ENCODE measurements around the gene AKAP13. TPM values are rescaled to one million over a fixed set of nuclear protein-coding genes. Genes with fewer than 3 reads are reported as not detected.
"Not testable (repeated sequence)": the region's sequence is repeated elsewhere in the genome, so short reads cannot be mapped to it uniquely, and the experiment has no call there.

Gene AKAP13
- total RNA-seq, 1 experiment from 2014 or later: 29.1 TPM

DNA sequence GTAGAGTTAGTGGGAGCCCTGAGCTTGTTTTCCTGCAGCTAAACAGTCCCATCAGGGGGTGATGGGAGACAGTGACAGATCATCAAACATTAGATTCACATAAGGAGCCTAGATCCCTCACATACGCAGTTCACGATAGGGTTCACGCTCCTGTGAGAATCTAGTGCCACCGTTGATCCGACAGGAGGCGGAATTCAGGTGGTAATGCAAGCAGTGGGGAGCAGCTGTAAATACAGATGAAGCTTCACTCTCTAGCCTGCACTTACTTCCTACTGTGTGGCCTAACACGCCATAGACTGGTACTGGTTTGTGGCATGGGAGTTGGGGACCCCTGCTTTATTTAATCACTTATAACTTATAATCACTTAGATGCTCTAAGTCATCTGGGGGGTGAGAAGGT is 179.1 kb downstream of the AKAP13 start:
- no peak for DNase-seq (ENCODE audit: low read depth)
- in situ Hi-C loops (cut with HindIII; ENCODE audit: low pct_unique_long_range_greater_than_20kb, low sequenced_read_pairs): no loop called here

DNA sequence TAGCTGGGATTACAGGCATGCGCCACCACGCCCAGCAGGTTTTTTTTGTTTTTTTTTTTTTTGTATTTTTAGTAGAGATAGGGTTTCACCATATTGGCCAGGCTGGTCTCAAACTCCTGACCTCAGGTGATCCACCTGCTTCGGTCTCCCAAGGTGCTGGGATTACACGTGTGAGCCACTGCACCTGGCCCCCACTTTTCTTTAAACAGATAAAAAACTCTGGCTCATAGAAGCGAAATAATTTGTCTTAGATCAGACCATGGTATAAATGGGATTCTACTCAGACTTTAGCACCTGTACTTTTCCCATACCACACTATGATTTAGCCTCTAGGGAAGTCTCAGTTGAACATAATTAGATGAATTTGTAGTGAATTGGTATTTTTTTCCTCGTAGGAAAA is 182.4 kb downstream of the AKAP13 start:
- in situ Hi-C loops (cut with HindIII; ENCODE audit: low pct_unique_long_range_greater_than_20kb, low sequenced_read_pairs): no loop called here

GRCh38 chr15:85563328-85563727 is 182.9 kb downstream of the AKAP13 start:
- in situ Hi-C loops (cut with HindIII; ENCODE audit: low pct_unique_long_range_greater_than_20kb, low sequenced_read_pairs): no loop called here
- no peak for DNase-seq (ENCODE audit: low read depth)

More for the DNA sequence above, 182.4 kb downstream of the AKAP13 start:
- DNase-seq (ENCODE audit: low read depth): no peak

- in situ Hi-C loops (cut with HindIII; ENCODE audit: low pct_unique_long_range_greater_than_20kb, low sequenced_read_pairs): no loop called here
- DNase-seq (ENCODE audit: low read depth): no peak
Measured at GRCh38 chr15:85563731-85564130, 183.3 kb downstream of the AKAP13 start.

GRCh38 chr15:85564686-85565085 is 184.3 kb downstream of the AKAP13 start:
- DNase-seq (ENCODE audit: low read depth): no peak
- in situ Hi-C loops (cut with HindIII; ENCODE audit: low pct_unique_long_range_greater_than_20kb, low sequenced_read_pairs): no loop called here

DNA sequence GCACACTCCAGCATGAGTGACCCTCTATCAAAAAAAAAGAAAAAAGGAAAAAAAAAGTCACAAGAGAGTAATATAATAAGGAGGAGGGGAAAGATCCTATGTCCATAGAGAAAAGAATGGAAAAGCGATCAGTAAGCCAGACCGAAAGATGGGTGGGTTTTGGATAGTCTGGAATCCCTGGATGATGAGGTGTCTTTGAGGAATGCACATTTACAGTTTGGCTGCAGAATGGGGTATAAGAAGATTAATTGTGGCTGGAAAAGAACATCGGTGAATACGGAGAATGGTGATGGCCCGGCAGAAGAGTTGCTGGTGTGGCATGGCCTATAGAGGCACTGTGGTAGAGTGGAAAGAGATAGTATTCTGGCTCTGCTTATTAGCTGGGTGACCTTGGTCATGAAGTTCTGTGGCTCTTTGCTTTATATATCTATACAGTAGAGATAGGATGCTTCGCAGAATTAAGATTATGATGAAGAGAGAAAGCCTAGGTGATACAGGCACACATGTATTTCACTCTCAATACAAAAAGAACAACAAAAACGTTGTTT is 187.9 kb downstream of the AKAP13 start:
- in situ Hi-C loops (cut with HindIII; ENCODE audit: low pct_unique_long_range_greater_than_20kb, low sequenced_read_pairs): no loop called here
- DNase-seq (ENCODE audit: low read depth): no peak

GRCh38 chr15:85570336-85570735 is 189.9 kb downstream of the AKAP13 start:
- in situ Hi-C loops (cut with HindIII; ENCODE audit: low pct_unique_long_range_greater_than_20kb, low sequenced_read_pairs): no loop called here
- DNase-seq (ENCODE audit: low read depth): no peak

DNA sequence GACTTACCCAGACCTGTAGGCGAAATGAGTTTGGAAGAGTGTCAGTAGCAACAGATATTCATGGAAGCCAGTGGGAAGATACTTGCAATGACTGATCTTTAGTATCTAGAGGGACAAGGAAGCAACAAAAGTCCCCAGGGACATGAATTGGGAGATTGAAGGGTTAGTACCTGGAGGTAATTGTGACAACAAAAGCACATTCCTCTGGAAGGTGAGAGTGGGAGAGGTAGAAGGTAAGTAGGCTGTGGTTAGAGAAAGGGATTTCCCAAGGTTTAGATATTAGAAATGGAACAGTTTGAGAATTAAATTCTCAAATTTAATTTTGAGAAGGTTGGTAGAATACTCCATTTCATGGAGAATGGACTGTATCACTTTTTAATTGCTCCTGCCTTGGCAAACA is 191.4 kb downstream of the AKAP13 start:
- no peak for DNase-seq (ENCODE audit: low read depth)
- in situ Hi-C loops (cut with HindIII; ENCODE audit: low pct_unique_long_range_greater_than_20kb, low sequenced_read_pairs): no loop called here

GRCh38 chr15:85576392-85576791 is 196.0 kb downstream of the AKAP13 start:
- no peak for DNase-seq (ENCODE audit: low read depth)
- in situ Hi-C loops (cut with HindIII; ENCODE audit: low pct_unique_long_range_greater_than_20kb, low sequenced_read_pairs): no loop called here

- DNase-seq (ENCODE audit: low read depth): peak; percentile 66
- in situ Hi-C loops (cut with HindIII; ENCODE audit: low pct_unique_long_range_greater_than_20kb, low sequenced_read_pairs): no loop called here
Measured at GRCh38 chr15:85578941-85579701, 198.7 kb downstream of the AKAP13 start.

DNA sequence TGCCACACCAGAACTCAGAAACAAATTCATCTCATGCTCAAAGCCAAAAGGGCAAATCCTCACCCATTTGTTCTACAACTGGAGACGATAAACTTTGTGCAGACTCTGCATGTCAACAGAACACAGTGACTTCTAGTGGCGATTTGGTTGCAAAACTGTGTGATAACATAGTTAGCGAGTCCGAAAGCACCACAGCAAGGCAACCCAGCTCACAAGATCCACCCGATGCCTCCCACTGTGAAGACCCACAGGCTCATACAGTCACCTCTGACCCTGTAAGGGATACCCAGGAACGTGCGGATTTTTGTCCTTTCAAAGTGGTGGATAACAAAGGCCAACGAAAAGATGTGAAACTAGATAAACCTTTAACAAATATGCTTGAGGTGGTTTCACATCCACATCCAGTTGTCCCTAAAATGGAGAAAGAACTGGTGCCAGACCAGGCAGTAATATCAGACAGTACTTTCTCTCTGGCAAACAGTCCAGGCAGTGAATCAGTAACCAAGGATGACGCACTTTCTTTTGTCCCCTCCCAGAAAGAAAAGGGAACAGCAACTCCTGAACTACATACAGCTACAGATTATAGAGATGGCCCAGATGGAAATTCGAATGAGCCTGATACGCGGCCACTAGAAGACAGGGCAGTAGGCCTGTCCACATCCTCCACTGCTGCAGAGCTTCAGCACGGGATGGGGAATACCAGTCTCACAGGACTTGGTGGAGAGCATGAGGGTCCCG is 199.7 kb downstream of the AKAP13 start:
- peak; percentile 77 for DNase-seq (ENCODE audit: low read depth)
- in situ Hi-C loops (cut with HindIII; ENCODE audit: low pct_unique_long_range_greater_than_20kb, low sequenced_read_pairs): no loop called here

- DNase-seq (ENCODE audit: low read depth): peak; percentile 24
- in situ Hi-C loops (cut with HindIII; ENCODE audit: low pct_unique_long_range_greater_than_20kb, low sequenced_read_pairs): no loop called here
Measured at GRCh38 chr15:85580879-85581278, 200.5 kb downstream of the AKAP13 start.

DNA sequence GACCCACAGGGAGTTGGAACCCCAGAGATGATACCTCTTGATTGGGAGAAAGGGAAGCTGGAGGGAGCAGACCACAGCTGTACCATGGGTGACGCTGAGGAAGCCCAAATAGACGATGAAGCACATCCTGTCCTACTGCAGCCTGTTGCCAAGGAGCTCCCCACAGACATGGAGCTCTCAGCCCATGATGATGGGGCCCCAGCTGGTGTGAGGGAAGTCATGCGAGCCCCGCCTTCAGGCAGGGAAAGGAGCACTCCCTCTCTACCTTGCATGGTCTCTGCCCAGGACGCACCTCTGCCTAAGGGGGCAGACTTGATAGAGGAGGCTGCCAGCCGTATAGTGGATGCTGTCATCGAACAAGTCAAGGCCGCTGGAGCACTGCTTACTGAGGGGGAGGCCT is 201.1 kb downstream of the AKAP13 start:
- in situ Hi-C loops (cut with HindIII; ENCODE audit: low pct_unique_long_range_greater_than_20kb, low sequenced_read_pairs): no loop called here
- no peak for DNase-seq (ENCODE audit: low read depth)

GRCh38 chr15:85582131-85583079 is 202.0 kb downstream of the AKAP13 start:
- DNase-seq (ENCODE audit: low read depth): peak; percentile 70
- in situ Hi-C loops (cut with HindIII; ENCODE audit: low pct_unique_long_range_greater_than_20kb, low sequenced_read_pairs): no loop called here

DNA sequence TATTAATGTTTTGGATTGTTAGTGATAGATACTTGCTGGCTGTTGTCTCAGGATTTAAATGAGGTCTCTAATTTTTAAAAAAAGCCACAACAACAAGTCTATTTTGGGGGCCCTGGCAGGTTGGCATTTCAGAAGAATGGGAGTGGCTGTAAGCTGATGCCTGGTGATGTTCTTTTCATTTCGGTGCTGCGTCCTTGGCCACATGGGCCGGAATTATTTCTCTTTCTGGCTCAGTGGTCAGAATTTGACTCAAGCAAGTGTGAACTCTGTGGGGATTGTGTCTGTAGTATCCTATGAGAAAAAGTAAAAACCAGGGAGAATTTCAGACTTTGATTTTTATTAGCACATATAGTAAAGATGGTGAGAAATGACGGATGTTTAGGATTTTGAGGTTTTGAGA is 203.0 kb downstream of the AKAP13 start:
- in situ Hi-C loops (cut with HindIII; ENCODE audit: low pct_unique_long_range_greater_than_20kb, low sequenced_read_pairs): no loop called here
- peak; percentile 36 for DNase-seq (ENCODE audit: low read depth)

GRCh38 chr15:85583923-85584390 is 203.6 kb downstream of the AKAP13 start:
- in situ Hi-C loops (cut with HindIII; ENCODE audit: low pct_unique_long_range_greater_than_20kb, low sequenced_read_pairs): no loop called here
- peak; percentile 77 for DNase-seq (ENCODE audit: low read depth)

GRCh38 chr15:85584872-85585271 is 204.5 kb downstream of the AKAP13 start:
- DNase-seq (ENCODE audit: low read depth): no peak
- in situ Hi-C loops (cut with HindIII; ENCODE audit: low pct_unique_long_range_greater_than_20kb, low sequenced_read_pairs): no loop called here

DNA sequence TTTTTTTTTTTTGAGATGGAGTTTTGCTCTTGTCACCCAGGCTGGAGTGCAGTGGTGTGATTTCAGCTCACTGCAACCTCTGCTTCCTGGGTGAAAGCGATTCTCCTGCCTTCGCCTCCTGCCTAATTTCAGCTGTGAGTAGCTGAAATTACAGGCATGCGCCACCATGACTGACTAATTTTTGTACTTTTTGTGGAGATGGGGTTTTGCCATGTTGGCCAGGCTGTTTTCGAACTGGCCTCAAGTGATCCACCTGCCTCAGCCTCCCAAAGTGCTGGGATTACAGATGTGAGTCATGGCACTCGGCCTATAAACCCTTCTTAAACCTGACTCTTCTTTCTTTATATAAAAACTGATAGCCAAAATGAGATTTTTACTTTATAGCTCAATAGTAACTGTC is 205.8 kb downstream of the AKAP13 start:
- in situ Hi-C loops (cut with HindIII; ENCODE audit: low pct_unique_long_range_greater_than_20kb, low sequenced_read_pairs); DNase-seq (ENCODE audit: low read depth): not testable (repeated sequence)
